Activated CD4-positive, alpha-beta memory T cell treated with anti-CD3 and anti-CD28 coated beads, Interleukin-2, amount 10 ng/mL, durations not matched to agents 7 days and 5 days (primary cell): ENCODE results near the gene CLSTN2. TPM values are rescaled to one million over a fixed set of nuclear protein-coding genes. Genes with fewer than 3 reads are reported as not detected.

ENCODE experiments used
- CTCF ChIA-PET: fragments of 350-600 bp; sonication (Branson Sonifier 250); formaldehyde crosslinking; loops from one replicate; lab custom pipeline; 2021; ENCODE audit warnings: antibody characterized with exemption, inconsistent platforms; lab: Charles Lee
- POLR2A ChIA-PET: fragments of 350-600 bp; sonication (Branson Sonifier 250); formaldehyde crosslinking; loops from one replicate; lab custom pipeline; 2021; ENCODE audit warnings: antibody characterized with exemption; lab: Charles Lee
- DNase-seq: peaks from one replicate; pipeline ENCODE4 v3.0.0-alpha.2; 2020
- H3K27ac Mint-ChIP-seq: one replicate; pipeline ENCODE4 v1.8.0; 2021; ENCODE audit warnings: mild to moderate bottlenecking, mixed read lengths
- H3K27me3 Mint-ChIP-seq: one replicate; pipeline ENCODE4 v1.8.0; 2021; ENCODE audit warnings: mixed read lengths
- H3K36me3 Mint-ChIP-seq: one replicate; pipeline ENCODE4 v1.8.0; 2021; ENCODE audit warnings: low read depth, mixed read lengths
- H3K4me1 Mint-ChIP-seq: one replicate; pipeline ENCODE4 v1.8.0; 2021; ENCODE audit warnings: mixed read lengths
- H3K4me3 Mint-ChIP-seq: one replicate; pipeline ENCODE4 v1.8.0; 2021; ENCODE audit warnings: mild to moderate bottlenecking, mixed read lengths
- H3K9me3 Mint-ChIP-seq: one replicate; pipeline ENCODE4 v1.8.0; 2021; ENCODE audit warnings: mixed read lengths
- total RNA-seq, 2 experiments: library from RNA; stranded (reverse); gene quantifications; one replicate each; pipeline ENCODE4 v1.2.3, GENCODE V29; 2021

CLSTN2 gene
- total RNA-seq, 2 experiments from 2014 or later, result not detected

DNA sequence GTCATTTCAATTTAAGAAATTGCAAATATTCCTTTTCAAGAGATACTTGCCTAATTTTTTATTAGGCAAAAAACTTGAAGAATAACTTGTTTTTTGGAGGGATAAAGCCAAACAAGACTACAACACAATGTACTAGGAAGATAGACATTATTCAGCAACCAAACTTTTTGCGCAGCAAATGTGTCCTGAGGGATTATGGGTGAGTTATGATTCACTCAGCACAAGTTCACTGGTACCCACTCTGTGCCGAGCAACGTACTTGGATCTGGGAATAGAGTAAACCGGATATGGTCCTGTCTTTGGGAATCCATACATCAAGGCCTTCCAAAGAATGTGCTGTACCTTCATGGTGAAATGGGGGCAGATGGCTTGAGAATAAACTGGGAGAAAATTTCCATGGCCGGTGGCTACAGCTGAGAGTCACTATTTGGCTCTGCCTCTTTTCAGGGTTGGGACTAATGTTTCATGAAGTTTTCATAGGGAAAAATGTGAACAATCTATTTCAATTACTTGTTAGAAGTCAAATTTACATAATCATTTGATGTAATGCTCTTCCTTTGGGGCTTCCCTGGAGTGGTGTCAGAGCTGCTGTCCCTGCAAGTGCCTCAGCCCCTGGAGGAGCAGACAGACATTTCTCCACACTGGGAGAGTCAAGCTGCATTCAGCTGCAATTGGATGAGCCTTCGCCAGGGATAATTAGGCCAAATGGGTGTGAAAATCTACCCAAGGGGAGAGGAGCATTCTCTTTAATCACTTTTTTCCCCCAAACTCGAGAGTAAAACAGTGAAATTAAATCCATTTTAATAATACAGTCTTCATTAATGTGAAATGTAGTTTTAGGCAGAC lies 315.2 kb downstream of the CLSTN2 start:
- Mint-ChIP-seq H3K27ac (no peak overlapping the region), H3K9me3 (no peaks in the 10 kb centered on the region), H3K4me1 (no peaks in the 10 kb centered on the region), H3K4me3 (no peak overlapping the region), H3K27me3 (no peaks in the 10 kb centered on the region), H3K36me3 (no peaks in the 10 kb centered on the region)
- ChIA-PET POLR2A (no interaction called here), CTCF (no interaction called here)
- DNase-seq, result no peak

DNA sequence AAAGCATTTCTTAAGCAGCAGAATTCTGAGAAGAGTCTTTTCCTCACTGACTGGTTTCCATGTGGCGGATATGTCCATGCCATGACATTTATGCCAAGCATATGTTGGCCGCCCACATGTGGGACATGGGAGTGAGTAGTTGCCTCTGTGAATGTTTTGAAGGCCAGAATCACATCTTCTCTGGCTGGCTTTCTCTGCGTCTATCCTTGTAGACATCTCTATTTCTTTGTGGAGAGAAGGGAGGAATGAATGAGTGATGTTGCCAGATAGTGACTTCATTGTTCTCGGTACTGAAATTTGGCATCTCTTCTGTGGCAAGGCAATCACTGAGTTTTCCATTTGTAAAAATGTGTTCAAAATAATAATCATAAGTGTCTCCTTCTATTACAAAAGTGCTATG lies 316.0 kb downstream of the CLSTN2 start:
- H3K4me1 Mint-ChIP-seq, result no peaks in the 10 kb centered on the region
- H3K4me3 Mint-ChIP-seq, result no peak overlapping the region
- H3K36me3 Mint-ChIP-seq, result no peaks in the 10 kb centered on the region
- no peaks in the 10 kb centered on the region for H3K9me3 Mint-ChIP-seq
- no peak overlapping the region for H3K27ac Mint-ChIP-seq
- CTCF ChIA-PET, result no interaction called here
- DNase-seq, result no peak
- no peaks in the 10 kb centered on the region for H3K27me3 Mint-ChIP-seq
- POLR2A ChIA-PET, result no interaction called here

DNA sequence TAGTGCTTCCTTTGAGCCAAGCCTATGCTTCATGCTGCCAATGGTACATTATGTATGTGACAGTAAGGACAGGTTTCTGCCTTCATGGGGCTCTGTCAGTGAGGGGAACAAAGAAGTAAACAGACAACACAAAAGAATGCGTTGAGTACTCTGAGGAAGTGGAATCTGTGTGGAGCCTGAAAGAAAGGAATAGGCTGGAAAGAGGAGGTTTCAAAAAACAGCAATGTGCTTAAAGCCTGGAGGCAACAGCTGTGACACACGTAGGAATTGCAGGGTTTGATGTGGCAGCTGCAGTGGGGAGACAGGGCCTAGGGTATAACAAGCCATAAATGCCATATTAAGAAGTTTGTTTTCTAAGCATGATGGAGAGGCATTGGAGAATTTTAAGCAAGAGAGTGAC lies 316.7 kb downstream of the CLSTN2 start:
- Mint-ChIP-seq H3K9me3 (no peaks in the 10 kb centered on the region), H3K4me3 (no peak overlapping the region), H3K4me1 (no peaks in the 10 kb centered on the region), H3K27me3 (no peaks in the 10 kb centered on the region), H3K27ac (no peak overlapping the region), H3K36me3 (no peaks in the 10 kb centered on the region)
- CTCF ChIA-PET, result no interaction called here
- POLR2A ChIA-PET, result no interaction called here
- no peak for DNase-seq

DNA sequence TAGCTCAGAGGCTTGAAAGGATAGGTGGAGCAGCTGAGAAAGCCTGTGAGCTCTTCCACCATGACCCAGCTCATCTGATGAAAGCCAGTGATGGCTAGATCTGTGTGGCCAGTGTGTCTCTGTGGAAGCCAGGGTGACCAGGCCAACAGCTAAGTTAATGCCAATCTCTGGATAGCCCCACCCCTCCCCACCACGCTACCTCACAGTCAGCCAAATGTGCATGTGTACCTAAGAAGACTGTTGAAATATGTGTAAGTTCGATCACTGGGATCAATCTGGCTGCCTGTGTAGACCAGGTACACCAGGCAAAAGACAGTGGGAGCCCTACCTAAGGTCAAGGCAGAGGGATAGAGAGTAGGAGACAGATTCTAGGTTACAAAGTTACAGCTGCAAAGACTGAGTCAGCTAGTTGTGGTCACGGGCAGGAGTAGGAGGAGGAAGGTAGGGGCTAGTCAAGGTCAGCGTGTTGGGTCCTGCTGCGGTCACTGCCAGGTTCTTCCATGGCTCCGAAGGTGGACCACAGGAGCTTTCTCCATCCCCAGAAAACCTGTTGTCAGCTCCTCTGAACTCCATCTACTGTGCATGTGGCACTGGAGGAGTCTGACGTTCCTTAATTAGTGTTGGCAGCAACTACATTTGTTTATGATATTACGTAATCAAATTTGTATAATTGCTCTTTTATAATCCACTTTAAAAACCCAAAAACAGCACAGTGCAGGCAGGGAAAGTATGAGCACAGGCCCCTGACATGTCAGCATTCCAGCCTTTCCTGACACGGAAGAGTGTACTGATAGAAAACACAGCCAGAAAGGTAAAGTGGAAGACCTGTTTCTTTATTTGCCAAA lies 318.0 kb downstream of the CLSTN2 start:
- ChIA-PET CTCF (no interaction called here), POLR2A (no interaction called here)
- DNase-seq, result no peak
- no peaks in the 10 kb centered on the region for H3K27me3 Mint-ChIP-seq
- H3K4me1 Mint-ChIP-seq, result no peaks in the 10 kb centered on the region
- no peaks in the 10 kb centered on the region for H3K9me3 Mint-ChIP-seq
- no peak overlapping the region for H3K4me3 Mint-ChIP-seq
- no peak overlapping the region for H3K27ac Mint-ChIP-seq
- H3K36me3 Mint-ChIP-seq, result no peaks in the 10 kb centered on the region

DNA sequence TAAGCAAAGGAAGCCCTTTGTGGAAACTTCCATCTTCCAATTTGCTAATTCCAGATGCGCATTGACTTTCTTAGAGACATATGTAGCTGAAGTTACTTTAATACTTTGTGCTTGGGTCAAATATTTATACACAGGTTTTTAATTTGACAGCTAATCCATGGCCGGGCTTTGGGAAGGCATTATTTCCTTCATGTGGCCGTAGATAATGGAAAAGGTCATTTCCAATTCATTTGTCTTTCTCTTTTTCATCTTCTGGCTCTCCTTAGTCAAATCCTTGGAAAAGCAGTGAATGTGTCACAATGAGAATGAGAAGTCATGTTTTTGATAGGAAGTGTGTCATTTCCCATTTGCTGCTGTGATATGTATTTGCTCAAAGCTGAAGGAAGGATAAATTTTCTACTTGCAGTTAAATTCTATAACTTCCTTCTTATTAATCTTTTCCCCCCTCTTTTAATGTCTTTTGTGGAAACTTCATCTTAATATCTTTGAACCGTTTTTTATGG lies 323.3 kb downstream of the CLSTN2 start:
- Mint-ChIP-seq H3K27me3 (no peaks in the 10 kb centered on the region), H3K4me3 (no peak overlapping the region), H3K4me1 (no peaks in the 10 kb centered on the region), H3K9me3 (no peaks in the 10 kb centered on the region), H3K27ac (no peak overlapping the region), H3K36me3 (no peaks in the 10 kb centered on the region)
- POLR2A ChIA-PET, result no interaction called here
- no peak for DNase-seq
- CTCF ChIA-PET, result no interaction called here

DNA sequence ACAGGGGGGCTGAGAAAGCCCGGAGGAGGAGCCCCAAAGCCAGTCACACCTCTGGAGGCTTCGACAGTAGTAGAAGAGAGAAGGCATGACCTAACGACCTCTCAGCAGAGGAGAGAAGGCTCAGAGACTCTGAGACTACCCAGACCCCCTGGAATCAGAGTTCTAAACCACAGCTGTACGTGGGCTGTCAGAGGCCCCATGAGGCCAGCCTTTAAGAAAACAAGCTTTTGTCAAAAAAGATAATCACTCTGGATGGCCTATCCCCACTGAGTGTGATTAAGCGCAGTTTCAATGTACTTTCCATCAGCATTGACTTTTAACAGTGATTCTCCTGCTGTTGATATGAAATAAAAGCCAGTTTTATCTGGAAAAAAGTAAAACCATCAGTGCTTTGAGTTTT lies 330.3 kb downstream of the CLSTN2 start:
- no peak for DNase-seq
- ChIA-PET POLR2A (no interaction called here), CTCF (no interaction called here)
- no peak overlapping the region for H3K4me3 Mint-ChIP-seq
- no peaks in the 10 kb centered on the region for H3K27me3 Mint-ChIP-seq
- H3K27ac Mint-ChIP-seq, result no peak overlapping the region
- no peaks in the 10 kb centered on the region for H3K36me3 Mint-ChIP-seq
- H3K9me3 Mint-ChIP-seq, result no peaks in the 10 kb centered on the region
- H3K4me1 Mint-ChIP-seq, result no peaks in the 10 kb centered on the region

DNA sequence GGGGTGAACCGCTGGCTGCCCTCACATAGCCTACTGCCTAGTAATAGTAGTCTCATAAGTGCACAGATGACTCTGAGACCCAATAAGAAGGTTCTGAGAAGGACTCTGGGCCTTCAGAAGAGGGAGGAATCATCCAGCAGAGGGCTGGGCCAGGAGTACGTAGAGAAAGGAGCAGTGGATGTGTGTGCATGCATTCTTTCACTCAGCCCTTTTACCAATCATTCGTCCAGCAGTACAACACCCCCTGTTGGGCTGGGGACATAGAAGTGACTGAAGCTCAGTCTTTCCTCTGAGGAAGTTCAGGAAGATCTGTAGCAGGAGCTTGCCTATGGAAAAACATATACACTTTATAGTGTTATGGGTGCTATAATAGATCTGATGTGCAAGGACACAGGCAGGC lies 333.1 kb downstream of the CLSTN2 start:
- no peaks in the 10 kb centered on the region for H3K27me3 Mint-ChIP-seq
- H3K36me3 Mint-ChIP-seq, result no peaks in the 10 kb centered on the region
- ChIA-PET POLR2A (no interaction called here), CTCF (no interaction called here)
- H3K4me3 Mint-ChIP-seq, result no peak overlapping the region
- H3K27ac Mint-ChIP-seq, result no peak overlapping the region
- no peak for DNase-seq
- no peaks in the 10 kb centered on the region for H3K4me1 Mint-ChIP-seq
- H3K9me3 Mint-ChIP-seq, result no peaks in the 10 kb centered on the region

DNA sequence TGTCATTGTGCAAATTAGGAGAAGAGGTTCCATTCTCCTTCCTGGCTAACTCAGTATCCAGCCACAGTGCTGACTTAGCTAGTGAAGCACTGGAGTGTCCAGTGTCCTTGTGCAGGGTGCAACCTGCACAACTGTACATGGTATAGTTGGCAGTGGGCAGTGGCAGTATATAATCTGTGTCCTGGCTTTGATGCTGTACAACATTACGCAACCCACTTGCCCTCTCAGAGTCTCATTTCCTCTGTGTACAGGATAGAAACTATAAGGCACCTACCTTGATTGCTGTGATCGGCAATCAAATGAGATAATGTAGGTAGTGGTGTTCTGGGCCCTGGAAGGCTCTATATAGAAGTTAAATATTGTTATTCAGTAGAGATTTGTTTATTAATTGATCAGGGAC lies 333.6 kb downstream of the CLSTN2 start:
- H3K9me3 Mint-ChIP-seq, result no peaks in the 10 kb centered on the region
- DNase-seq, result no peak
- ChIA-PET POLR2A (no interaction called here), CTCF (no interaction called here)
- no peaks in the 10 kb centered on the region for H3K36me3 Mint-ChIP-seq
- no peaks in the 10 kb centered on the region for H3K27me3 Mint-ChIP-seq
- H3K27ac Mint-ChIP-seq, result no peak overlapping the region
- no peaks in the 10 kb centered on the region for H3K4me1 Mint-ChIP-seq
- H3K4me3 Mint-ChIP-seq, result no peak overlapping the region

DNA sequence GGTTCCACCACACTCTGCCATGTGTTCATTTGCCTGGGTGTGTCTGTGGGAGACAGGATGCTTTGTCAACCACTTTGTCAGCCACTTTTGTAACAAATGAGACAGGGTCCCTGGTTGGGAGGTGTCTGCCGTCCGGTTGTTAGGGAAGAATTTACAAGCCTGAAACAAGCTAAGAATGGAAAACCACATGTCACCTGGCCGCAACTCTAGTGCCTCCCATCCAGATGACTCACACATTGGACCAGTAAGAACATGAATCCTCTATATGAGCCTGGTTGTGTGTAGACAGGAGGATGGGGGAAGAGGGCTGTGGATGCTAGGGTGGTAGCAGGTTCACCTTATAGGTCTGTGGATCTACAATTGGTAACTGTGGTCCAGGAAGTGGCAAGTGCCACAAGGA lies 335.3 kb downstream of the CLSTN2 start:
- ChIA-PET POLR2A (no interaction called here), CTCF (no interaction called here)
- H3K27me3 Mint-ChIP-seq, result no peaks in the 10 kb centered on the region
- no peaks in the 10 kb centered on the region for H3K9me3 Mint-ChIP-seq
- no peak overlapping the region for H3K4me3 Mint-ChIP-seq
- no peaks in the 10 kb centered on the region for H3K4me1 Mint-ChIP-seq
- DNase-seq, result no peak
- no peak overlapping the region for H3K27ac Mint-ChIP-seq
- no peaks in the 10 kb centered on the region for H3K36me3 Mint-ChIP-seq

DNA sequence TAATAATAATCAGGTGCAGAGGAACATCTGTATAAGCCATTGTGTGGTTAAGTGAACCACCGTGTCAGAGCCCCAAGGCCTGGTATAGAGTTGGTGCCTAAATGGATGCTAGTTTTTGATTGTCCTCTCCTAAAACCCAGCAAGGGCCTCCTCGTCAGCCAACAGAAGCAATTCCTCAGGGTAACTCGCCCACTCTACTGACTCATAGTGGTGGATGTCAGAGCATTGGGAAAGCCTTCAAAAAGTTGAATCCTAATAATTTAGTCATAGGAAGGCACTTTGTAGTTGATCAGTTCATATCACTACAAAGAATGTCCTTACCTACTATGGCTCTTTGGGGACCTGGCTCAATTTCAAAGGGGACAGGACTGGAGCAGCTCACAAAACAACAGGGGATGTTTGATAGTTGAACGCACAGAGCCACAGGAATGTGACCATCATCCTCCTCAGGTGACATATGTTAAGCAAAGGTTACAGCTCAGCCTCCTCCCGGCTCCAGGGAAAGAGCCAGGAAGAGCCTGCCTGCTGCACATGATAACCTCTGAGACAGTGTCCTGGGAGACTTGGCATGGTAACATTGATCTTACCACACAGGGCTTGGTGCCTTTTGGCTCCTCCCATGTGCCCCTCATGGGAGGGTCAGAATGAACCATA lies 338.7 kb downstream of the CLSTN2 start:
- Mint-ChIP-seq H3K4me3 (no peak overlapping the region), H3K9me3 (no peaks in the 10 kb centered on the region), H3K36me3 (no peaks in the 10 kb centered on the region), H3K4me1 (no peaks in the 10 kb centered on the region), H3K27ac (no peak overlapping the region), H3K27me3 (no peaks in the 10 kb centered on the region)
- ChIA-PET CTCF (no interaction called here), POLR2A (no interaction called here)
- no peak for DNase-seq

DNA sequence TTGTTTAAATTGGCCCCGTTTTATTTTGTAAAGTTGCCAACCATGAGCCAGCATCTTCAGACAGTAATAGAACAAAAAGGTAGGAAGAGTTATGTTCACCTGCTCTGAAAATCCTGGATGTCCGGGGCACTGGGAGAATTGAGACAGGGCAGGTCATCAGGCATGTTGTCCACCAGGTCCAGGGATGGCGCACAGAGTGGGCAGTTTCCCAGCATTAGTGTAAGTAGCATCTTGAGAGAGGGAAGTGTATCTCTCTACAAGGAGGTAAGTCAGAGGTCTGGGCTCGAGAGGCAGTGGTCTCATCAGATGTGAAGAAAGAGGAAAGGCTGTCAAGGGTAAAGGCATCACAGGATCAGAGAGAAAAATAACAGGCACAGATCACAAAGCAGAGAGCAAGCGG lies 339.4 kb downstream of the CLSTN2 start:
- ChIA-PET POLR2A (no interaction called here), CTCF (no interaction called here)
- Mint-ChIP-seq H3K27ac (no peak overlapping the region), H3K4me1 (no peaks in the 10 kb centered on the region), H3K4me3 (no peak overlapping the region), H3K36me3 (no peaks in the 10 kb centered on the region), H3K9me3 (no peaks in the 10 kb centered on the region), H3K27me3 (no peaks in the 10 kb centered on the region)
- no peak for DNase-seq

DNA sequence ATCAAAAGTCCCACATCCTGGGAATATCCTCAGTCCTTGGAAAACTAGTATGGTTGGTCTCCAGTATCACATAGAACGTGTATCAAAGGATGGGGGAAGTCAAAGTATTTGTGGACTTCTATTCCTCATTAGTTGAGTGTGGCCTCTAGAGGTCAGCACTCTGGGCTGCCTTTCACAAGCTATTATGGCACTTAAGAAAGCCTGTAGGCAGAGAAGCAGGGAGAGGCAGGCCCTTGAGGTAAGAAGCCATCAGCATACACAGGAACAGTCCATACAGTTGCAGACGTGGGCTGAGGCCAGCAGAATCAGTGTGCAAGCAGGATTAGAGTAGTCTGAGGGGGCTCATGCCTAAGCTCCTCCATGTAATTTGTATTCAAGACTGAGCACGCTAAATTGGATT lies 341.7 kb downstream of the CLSTN2 start:
- Mint-ChIP-seq H3K4me1 (no peaks in the 10 kb centered on the region), H3K36me3 (no peaks in the 10 kb centered on the region), H3K27me3 (no peaks in the 10 kb centered on the region), H3K9me3 (no peaks in the 10 kb centered on the region), H3K4me3 (no peak overlapping the region), H3K27ac (no peak overlapping the region)
- POLR2A ChIA-PET, result no interaction called here
- no peak for DNase-seq
- CTCF ChIA-PET, result no interaction called here

DNA sequence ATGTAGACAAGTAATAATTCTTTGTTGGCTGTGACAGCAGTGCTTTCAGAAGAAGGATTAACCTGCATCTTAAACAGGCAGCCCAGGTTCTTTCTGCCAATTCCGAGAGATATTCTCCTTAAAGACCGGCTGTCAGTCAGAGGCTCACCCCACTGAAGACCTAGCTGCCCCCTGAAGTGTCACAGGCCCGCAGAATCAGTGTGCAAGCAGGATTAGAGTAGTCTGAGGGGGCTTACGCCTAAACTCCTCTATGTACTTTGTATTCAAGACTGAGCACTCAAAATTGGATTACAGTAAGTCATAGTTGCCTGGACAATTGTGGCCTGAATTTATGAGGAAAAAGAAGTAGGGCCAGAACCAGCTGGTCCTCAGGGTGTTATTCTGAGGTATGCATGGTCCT lies 342.9 kb downstream of the CLSTN2 start:
- Mint-ChIP-seq H3K4me1 (no peaks in the 10 kb centered on the region), H3K27me3 (peaks cover 2% of the 10 kb centered on the region), H3K36me3 (no peaks in the 10 kb centered on the region), H3K4me3 (no peak overlapping the region), H3K27ac (no peak overlapping the region), H3K9me3 (no peaks in the 10 kb centered on the region)
- POLR2A ChIA-PET, result no interaction called here
- CTCF ChIA-PET, result no interaction called here
- DNase-seq, result no peak
